Mesodermal cell (in vitro differentiated cells): Measurements from ENCODE around the gene PNPLA8.
"Not testable (repeated sequence)": the region's sequence is repeated elsewhere in the genome, so short reads cannot be mapped to it uniquely, and the experiment has no call there.

ENCODE experiments used
- H3K27ac ChIP-seq: 2 replicates; pipeline ENCODE4 v1.7.0; 2013; ENCODE audit warnings: mild to moderate bottlenecking, low read depth, low read length, moderate library complexity; ENCODE audit not compliant: severe bottlenecking
- H3K36me3 ChIP-seq: 2 replicates; pipeline ENCODE4 v1.7.1; 2013; ENCODE audit warnings: mild to moderate bottlenecking, low read length, moderate library complexity; ENCODE audit not compliant: control insufficient read depth, insufficient read depth
- H3K4me1 ChIP-seq: one replicate; pipeline ENCODE4 v1.7.1; 2013; ENCODE audit warnings: mild to moderate bottlenecking, low read length; ENCODE audit not compliant: insufficient read depth, control insufficient read depth, poor library complexity, severe bottlenecking
- H3K4me3 ChIP-seq: 2 replicates; pipeline ENCODE4 v1.7.0; 2013; ENCODE audit warnings: low read length, control low read depth, mild to moderate bottlenecking; ENCODE audit not compliant: insufficient read depth, poor library complexity, severe bottlenecking; ENCODE audit errors: extremely low read depth
- H3K9me3 ChIP-seq: 2 replicates; pipeline ENCODE4 v1.7.1; 2013; ENCODE audit warnings: mild to moderate bottlenecking, low read length, moderate library complexity; ENCODE audit not compliant: control insufficient read depth
- WGBS, 2 experiments: methylation state at CpG; one replicate each; pipeline ENCODE4 v1.1.5; 2013; ENCODE audit warnings: missing lambda C conversion rate in 2 of 2; ENCODE audit not compliant: insufficient coverage in 2 of 2; 5-methylcytosine and 5-hydroxymethylcytosine counted together

PNPLA8 gene

DNA sequence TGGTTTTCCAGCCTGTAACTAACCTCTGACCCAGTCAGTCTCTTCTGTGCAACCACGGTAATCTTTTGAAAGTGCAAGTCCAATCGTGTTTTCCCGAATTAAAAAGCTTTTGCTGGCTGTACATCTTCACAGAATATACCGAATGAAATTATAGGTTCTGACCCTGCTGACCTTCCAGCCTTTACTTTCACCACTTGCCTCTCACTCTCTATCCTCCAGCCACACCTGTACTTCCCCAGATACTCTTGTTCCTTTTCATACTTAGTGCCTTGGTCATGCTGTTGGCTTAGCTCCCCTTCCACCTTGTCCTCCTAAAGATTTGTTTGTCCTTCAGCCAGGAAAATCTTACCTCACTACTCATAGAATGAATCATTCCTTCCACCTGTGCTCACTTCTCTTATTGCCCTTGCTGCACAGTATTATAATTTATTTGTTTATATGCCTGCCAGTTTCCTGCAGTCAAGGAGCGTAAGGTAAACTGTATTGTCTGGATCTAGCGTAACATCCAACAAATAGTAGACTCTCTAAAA is 2.3 kb upstream of the PNPLA8 start:
- H3K9me3 ChIP-seq = no peaks in the 10 kb centered on the region
- 96 to 100% methylated on average over 4 of the region's 6 CpGs for WGBS, 2 experiments
- no peak overlapping the region for H3K27ac ChIP-seq
- no peaks in the 10 kb centered on the region for H3K36me3 ChIP-seq
- no peak overlapping the region for H3K4me3 ChIP-seq
- H3K4me1 ChIP-seq = peaks cover 4% of the 10 kb centered on the region

GRCh38 chr7:108526768-108527017 is 758 bp upstream of the PNPLA8 start:
- H3K4me3 ChIP-seq = peak overlapping the region; percentile 61
- no peaks in the 10 kb centered on the region for H3K9me3 ChIP-seq
- H3K4me1 ChIP-seq = peaks cover 4% of the 10 kb centered on the region
- no peaks in the 10 kb centered on the region for H3K36me3 ChIP-seq
- H3K27ac ChIP-seq = peak overlapping the region; percentile 97
- 0% methylated on average over 1 of the region's 3 CpGs; no CpG with 5 or more reads in 1 of the 2 experiments for WGBS, 2 experiments

DNA sequence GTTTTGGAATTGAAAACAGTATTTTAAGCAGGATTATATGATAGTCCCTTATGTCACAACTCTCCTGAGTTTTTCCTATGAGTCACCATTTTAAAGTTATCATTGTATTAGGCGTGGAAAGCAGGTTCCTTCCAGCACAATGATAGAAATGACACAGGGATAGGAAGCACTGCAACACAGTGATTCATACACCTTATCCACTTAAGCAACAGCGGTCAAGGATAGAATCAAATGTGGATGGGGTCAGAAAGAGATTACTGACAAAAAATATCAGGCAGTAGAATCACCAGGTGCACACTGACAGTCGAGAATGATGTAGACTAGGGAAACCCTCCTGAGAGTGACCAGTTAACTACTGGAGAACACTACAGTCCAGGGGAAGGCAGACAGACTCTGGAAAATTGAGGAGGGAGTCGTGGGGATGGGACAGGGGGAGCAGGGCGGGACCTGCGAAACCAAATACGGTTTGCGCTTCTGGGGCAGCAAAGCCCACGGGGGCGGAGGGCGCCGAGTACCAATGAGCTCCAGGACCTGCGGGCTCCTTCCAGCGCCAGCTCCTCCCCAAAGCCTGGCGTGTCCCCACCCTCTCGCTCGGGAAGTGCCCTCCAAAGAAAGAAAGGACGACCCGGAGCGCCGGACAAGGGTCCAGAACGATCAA is 479 bp downstream of the PNPLA8 start:
- WGBS, 2 experiments = 0 to 1% methylated on average over 8 to 20 of the region's 22 CpGs
- peak overlapping the region; percentile 61 for H3K4me3 ChIP-seq
- H3K4me1 ChIP-seq = peaks cover 4% of the 10 kb centered on the region
- no peaks in the 10 kb centered on the region for H3K9me3 ChIP-seq
- no peaks in the 10 kb centered on the region for H3K36me3 ChIP-seq
- peak overlapping the region; percentile 97 for H3K27ac ChIP-seq

GRCh38 chr7:108522780-108523179 is 3.2 kb downstream of the PNPLA8 start:
- Histone ChIP-seq H3K36me3 (peaks cover 16% of the 10 kb centered on the region), H3K4me1 (peaks cover 4% of the 10 kb centered on the region), H3K27ac (no peak overlapping the region), H3K9me3 (peaks cover 3% of the 10 kb centered on the region), H3K4me3 (no peak overlapping the region)
- WGBS, 2 experiments = 86 to 94% methylated on average over 2 of the region's 2 CpGs

GRCh38 chr7:108517951-108518350 is 8.0 kb downstream of the PNPLA8 start:
- Histone ChIP-seq H3K36me3 (peaks cover 41% of the 10 kb centered on the region), H3K4me3 (no peak overlapping the region), H3K9me3 (peaks cover 3% of the 10 kb centered on the region), H3K27ac (no peak overlapping the region), H3K4me1 (no peaks in the 10 kb centered on the region)
- 86 to 100% methylated on average over 1 to 3 of the region's 3 CpGs for WGBS, 2 experiments

GRCh38 chr7:108515630-108516029 is 10.3 kb downstream of the PNPLA8 start:
- no peak overlapping the region for H3K27ac ChIP-seq
- H3K9me3 ChIP-seq = peaks cover 3% of the 10 kb centered on the region
- H3K36me3 ChIP-seq = peaks cover 49% of the 10 kb centered on the region
- H3K4me1 ChIP-seq = no peaks in the 10 kb centered on the region
- WGBS, 2 experiments = no CpG with 5 or more reads among the region's 2 CpGs
- no peak overlapping the region for H3K4me3 ChIP-seq

DNA sequence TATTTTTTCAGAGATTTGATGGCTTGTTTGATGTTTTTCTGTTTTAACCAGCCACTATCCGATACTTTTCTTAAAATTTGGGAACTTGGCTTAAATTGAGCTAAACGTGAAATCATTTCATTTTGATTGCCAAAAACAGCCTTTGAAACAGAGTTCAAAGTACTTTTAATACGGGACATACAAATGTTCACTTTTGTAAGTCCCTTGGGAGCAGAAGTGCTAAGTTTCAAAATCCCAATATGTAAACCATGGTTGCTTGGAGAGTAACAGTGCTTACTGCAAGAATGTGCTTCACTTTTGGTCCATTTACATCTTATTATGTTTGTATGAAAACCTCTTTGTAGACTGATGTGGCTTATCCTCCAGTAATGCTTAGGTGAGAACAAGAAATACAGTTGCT is 10.9 kb downstream of the PNPLA8 start:
- no peak overlapping the region for H3K4me3 ChIP-seq
- no peaks in the 10 kb centered on the region for H3K4me1 ChIP-seq
- H3K36me3 ChIP-seq = peaks cover 50% of the 10 kb centered on the region
- 100% methylated on average over 1 to 3 of the region's 3 CpGs for WGBS, 2 experiments
- peaks cover 3% of the 10 kb centered on the region for H3K9me3 ChIP-seq
- no peak overlapping the region for H3K27ac ChIP-seq

GRCh38 chr7:108511939-108512338 is 14.0 kb downstream of the PNPLA8 start:
- peaks cover 30% of the 10 kb centered on the region for H3K36me3 ChIP-seq
- H3K4me1 ChIP-seq = no peaks in the 10 kb centered on the region
- H3K27ac ChIP-seq = no peak overlapping the region
- H3K4me3 ChIP-seq = no peak overlapping the region
- whole genome bisulfite sequencing, 2 experiments = 86 to 100% methylated on average over 1 of the region's 4 CpGs
- no peaks in the 10 kb centered on the region for H3K9me3 ChIP-seq

GRCh38 chr7:108504576-108504975 is 21.4 kb downstream of the PNPLA8 start:
- H3K4me3 ChIP-seq, H3K9me3 ChIP-seq, H3K27ac ChIP-seq, H3K4me1 ChIP-seq: not testable (repeated sequence)
- H3K36me3 ChIP-seq = peaks cover 27% of the 10 kb centered on the region
- WGBS, 2 experiments = 100% methylated on average over 1 of the region's 3 CpGs; no CpG with 5 or more reads in 1 of the 2 experiments

GRCh38 chr7:108503112-108504026 is 22.6 kb downstream of the PNPLA8 start:
- Histone ChIP-seq H3K9me3 (no peaks in the 10 kb centered on the region), H3K27ac (no peak overlapping the region), H3K4me1 (peaks cover 7% of the 10 kb centered on the region), H3K4me3 (no peak overlapping the region), H3K36me3 (peaks cover 33% of the 10 kb centered on the region)
- 82 to 100% methylated on average over 2 to 3 of the region's 5 CpGs for WGBS, 2 experiments

- H3K9me3 ChIP-seq = no peaks in the 10 kb centered on the region
- H3K36me3 ChIP-seq = peaks cover 29% of the 10 kb centered on the region
- H3K4me1 ChIP-seq = peaks cover 7% of the 10 kb centered on the region
- no peak overlapping the region for H3K4me3 ChIP-seq
- no peak overlapping the region for H3K27ac ChIP-seq
- 100% methylated on average over 1 of the region's 1 CpG for WGBS, 2 experiments
These were observed 26.4 kb downstream of the PNPLA8 start for GRCh38 chr7:108499566-108499965.
